SK-N-SH treated with all-trans-retinoic acid at 6 μM for 48 hours (cell line): ENCODE data around the gene CDX1.

Experiments
- ARNTL ChIP-seq: fragments of 450-650 bp; formaldehyde crosslinking; IDR thresholded peaks from 2 replicates; pipeline ENCODE4 v1.5.0; 2020; ENCODE audit warnings: low read depth, mild to moderate bottlenecking, moderate library complexity, borderline replicate concordance
- ISL1 ChIP-seq: fragments of 250-450 bp; sonication (Bioruptor Pico); IDR thresholded peaks from 2 replicates; pipeline ENCODE4 v2.1.2; 2022; ENCODE audit warnings: mild to moderate bottlenecking, moderate library complexity
- RARB ChIP-seq: fragments of 250-450 bp; sonication (Bioruptor Pico); IDR thresholded peaks from 2 replicates; pipeline ENCODE4 v1.8.0; 2021; ENCODE audit warnings: mild to moderate bottlenecking, moderate library complexity
- SNAI2 ChIP-seq: fragments of 250-450 bp; sonication (Bioruptor Pico); IDR thresholded peaks from 2 replicates; pipeline ENCODE4 v1.5.0; 2020; ENCODE audit warnings: mild to moderate bottlenecking, moderate library complexity
- TCF4 ChIP-seq: fragments of 250-450 bp; sonication (Bioruptor Pico); IDR thresholded peaks from 2 replicates; pipeline ENCODE4 v1.8.0; 2021; ENCODE audit warnings: mild to moderate bottlenecking, moderate library complexity, borderline replicate concordance
- ZC3H10 ChIP-seq: fragments of 250-450 bp; sonication (Bioruptor Pico); IDR thresholded peaks from 2 replicates; pipeline ENCODE4 v1.5.1; 2021; ENCODE audit warnings: mild to moderate bottlenecking, moderate library complexity
- ZFP3 ChIP-seq: fragments of 250-450 bp; sonication (Bioruptor Pico); IDR thresholded peaks from 2 replicates; pipeline ENCODE4 v1.5.0; 2020; ENCODE audit warnings: mild to moderate bottlenecking, moderate library complexity
- ZFP30 ChIP-seq: fragments of 450-650 bp; formaldehyde crosslinking; IDR thresholded peaks from 2 replicates; pipeline ENCODE4 v1.5.0; 2022; ENCODE audit warnings: mild to moderate bottlenecking, moderate library complexity

DNA sequence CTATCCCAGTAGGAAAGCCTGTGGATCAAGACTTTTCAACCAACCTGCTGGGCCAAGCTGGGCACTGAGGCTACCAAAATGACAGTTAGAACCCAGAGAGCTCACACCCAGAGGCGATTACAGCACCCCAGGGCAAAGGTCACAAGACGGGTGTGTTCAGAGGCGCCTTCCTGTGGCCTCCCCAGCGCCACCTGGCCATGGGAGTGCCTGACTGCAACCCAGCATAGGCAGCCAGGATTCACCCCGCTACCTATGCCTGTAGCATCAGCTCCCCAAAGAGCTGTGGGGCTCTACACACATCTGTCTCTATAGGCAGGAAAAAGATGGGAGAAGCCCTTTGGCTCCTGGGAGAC is 44.4 kb upstream of the CDX1 start:
- TF ChIP-seq RARB (CRISPR knock-in tag): no peak
- no peak for TF ChIP-seq ZFP30 (CRISPR knock-in tag)
- TF ChIP-seq ISL1 (CRISPR knock-in tag): no peak
- TF ChIP-seq TCF4 (CRISPR knock-in tag): no peak
- no peak for TF ChIP-seq ARNTL
- TF ChIP-seq SNAI2 (CRISPR knock-in tag): no peak
- TF ChIP-seq ZFP3 (CRISPR knock-in tag): no peak
- TF ChIP-seq ZC3H10 (CRISPR knock-in tag): no peak
